Activated T-cell treated with anti-CD3 and anti-CD28 coated beads, Interleukin-2, amount 50 U/mL, for 4 hours (primary cell): ENCODE data around the gene NBPF1. TPM values are rescaled to one million over a fixed set of nuclear protein-coding genes. Genes with fewer than 3 reads are reported as not detected.
A peak's percentile ranks its signal among the peaks of the same experiment; 100 is the strongest.
"Not testable (repeated sequence)": the region's sequence is repeated elsewhere in the genome, so short reads cannot be mapped to it uniquely, and the experiment has no call there.

Experiments used
- ATAC-seq, 2 donors: fragments of 200-7000 bp; cut with Tn5 transposase; one replicate each; pipeline ENCODE4 v1.10.0; 2021
- DNase-seq: peaks from one replicate; pipeline ENCODE4 v3.0.0-alpha.2; 2020
- H3K27me3 Mint-ChIP-seq: one replicate; pipeline ENCODE4 v1.8.0; 2021; ENCODE audit warnings: low read depth, mixed read lengths
- H3K36me3 Mint-ChIP-seq: one replicate; pipeline ENCODE4 v1.8.0; 2022; ENCODE audit warnings: mixed read lengths; ENCODE audit not compliant: insufficient read depth
- H3K4me1 Mint-ChIP-seq: one replicate; pipeline ENCODE4 v1.8.0; 2021; ENCODE audit warnings: low read depth, mixed read lengths
- H3K4me3 Mint-ChIP-seq: one replicate; pipeline ENCODE4 v1.8.0; 2021; ENCODE audit warnings: mild to moderate bottlenecking, moderate library complexity, mixed read lengths
- H3K9me3 Mint-ChIP-seq: one replicate; pipeline ENCODE4 v1.8.0; 2021; ENCODE audit warnings: mixed read lengths
- total RNA-seq, 3 donors: library from RNA; stranded (reverse); gene quantifications; one replicate each; pipeline ENCODE4 v1.2.1, GENCODE V29; 2021

NBPF1 gene
- 1 to 10 TPM; 4.9 to 8.4 (median 5.8) TPM for total RNA-seq

- H3K4me3 Mint-ChIP-seq = no peak within 1 kb of the TSS
- no peaks in the 10 kb centered on the region for H3K27me3 Mint-ChIP-seq
- peak; percentile 91 for DNase-seq
- peak; percentile 98 to 99 for ATAC-seq
- no peaks in the 10 kb centered on the region for H3K9me3 Mint-ChIP-seq
- H3K36me3 Mint-ChIP-seq = no peaks in the 10 kb centered on the region
- no peaks in the 10 kb centered on the region for H3K4me1 Mint-ChIP-seq
Measured at GRCh38 chr1:16613185-16614147, at the start of gene NBPF1. Gene NBPF1, minus strand, starts transcription at chr1:16613564.

- not testable (repeated sequence) for DNase-seq, H3K4me1 Mint-ChIP-seq, H3K36me3 Mint-ChIP-seq, H3K27me3 Mint-ChIP-seq, H3K4me3 Mint-ChIP-seq, H3K9me3 Mint-ChIP-seq, ATAC-seq
Measured at GRCh38 chr1:16658234-16658633, 44.9 kb upstream of the NBPF1 start.

GRCh38 chr1:16656981-16657683 lies 43.8 kb upstream of the NBPF1 start:
- not testable (repeated sequence) for DNase-seq, H3K4me1 Mint-ChIP-seq, H3K27me3 Mint-ChIP-seq, H3K9me3 Mint-ChIP-seq, H3K4me3 Mint-ChIP-seq, ATAC-seq, H3K36me3 Mint-ChIP-seq

GRCh38 chr1:16656574-16656973 lies 43.2 kb upstream of the NBPF1 start:
- ATAC-seq = peak; percentile 37 to 48
- H3K27me3 Mint-ChIP-seq = not testable (repeated sequence)

GRCh38 chr1:16651560-16651959 lies 38.2 kb upstream of the NBPF1 start:
- DNase-seq, H3K36me3 Mint-ChIP-seq, H3K4me3 Mint-ChIP-seq, ATAC-seq, H3K9me3 Mint-ChIP-seq, H3K4me1 Mint-ChIP-seq, H3K27me3 Mint-ChIP-seq: not testable (repeated sequence)

More at GRCh38 chr1:16656574-16656973, 43.2 kb upstream of the NBPF1 start:
- DNase-seq, H3K9me3 Mint-ChIP-seq, H3K4me1 Mint-ChIP-seq, H3K36me3 Mint-ChIP-seq, H3K4me3 Mint-ChIP-seq: not testable (repeated sequence)

GRCh38 chr1:16649960-16650359 lies 36.6 kb upstream of the NBPF1 start:
- not testable (repeated sequence) for H3K9me3 Mint-ChIP-seq, H3K36me3 Mint-ChIP-seq, H3K4me1 Mint-ChIP-seq, H3K27me3 Mint-ChIP-seq, ATAC-seq, DNase-seq, H3K4me3 Mint-ChIP-seq

- H3K27me3 Mint-ChIP-seq, H3K4me1 Mint-ChIP-seq, ATAC-seq, H3K36me3 Mint-ChIP-seq, H3K9me3 Mint-ChIP-seq, H3K4me3 Mint-ChIP-seq: not testable (repeated sequence)
- DNase-seq = peak; percentile 3
Measured at GRCh38 chr1:16649390-16649789, 36.0 kb upstream of the NBPF1 start.

- not testable (repeated sequence) for H3K9me3 Mint-ChIP-seq, H3K36me3 Mint-ChIP-seq, H3K27me3 Mint-ChIP-seq, ATAC-seq, DNase-seq, H3K4me3 Mint-ChIP-seq, H3K4me1 Mint-ChIP-seq
Measured at GRCh38 chr1:16648756-16649155, 35.4 kb upstream of the NBPF1 start.

- H3K27me3 Mint-ChIP-seq = not testable (repeated sequence)
- peak; percentile 2 for DNase-seq
Measured at GRCh38 chr1:16648250-16648649, 34.9 kb upstream of the NBPF1 start.

GRCh38 chr1:16647179-16648176 lies 34.1 kb upstream of the NBPF1 start:
- DNase-seq (peak; percentile 36), ATAC-seq (peak; percentile 9 to 13)
- not testable (repeated sequence) for H3K4me1 Mint-ChIP-seq, H3K36me3 Mint-ChIP-seq, H3K9me3 Mint-ChIP-seq, H3K27me3 Mint-ChIP-seq
- H3K4me3 Mint-ChIP-seq = peak overlapping the region; percentile 46

More at GRCh38 chr1:16648250-16648649, 34.9 kb upstream of the NBPF1 start:
- H3K9me3 Mint-ChIP-seq, H3K4me3 Mint-ChIP-seq, ATAC-seq, H3K36me3 Mint-ChIP-seq, H3K4me1 Mint-ChIP-seq: not testable (repeated sequence)

- H3K27me3 Mint-ChIP-seq, ATAC-seq, H3K9me3 Mint-ChIP-seq, H3K4me1 Mint-ChIP-seq, H3K4me3 Mint-ChIP-seq, H3K36me3 Mint-ChIP-seq, DNase-seq: not testable (repeated sequence)
Measured at GRCh38 chr1:16646716-16647115, 33.4 kb upstream of the NBPF1 start.

GRCh38 chr1:16646061-16646664 lies 32.8 kb upstream of the NBPF1 start:
- H3K4me3 Mint-ChIP-seq, H3K27me3 Mint-ChIP-seq, ATAC-seq: not testable (repeated sequence)

GRCh38 chr1:16645271-16646060 lies 32.1 kb upstream of the NBPF1 start:
- not testable (repeated sequence) for H3K36me3 Mint-ChIP-seq, H3K9me3 Mint-ChIP-seq, H3K27me3 Mint-ChIP-seq, ATAC-seq, H3K4me3 Mint-ChIP-seq, H3K4me1 Mint-ChIP-seq
- peak; percentile 7 for DNase-seq

More at GRCh38 chr1:16646061-16646664, 32.8 kb upstream of the NBPF1 start:
- not testable (repeated sequence) for H3K4me1 Mint-ChIP-seq, H3K9me3 Mint-ChIP-seq, H3K36me3 Mint-ChIP-seq
- DNase-seq = peak; percentile 4
